ENCODE measurements around the gene EHHADH.

Gene EHHADH

GRCh38 chr3:185150561-185150960 is 103.3 kb downstream of the EHHADH start:
- no CpG with 5 or more reads among the region's 1 CpG for WGBS (ENCODE audit: insufficient coverage, insufficient read length)
- Histone ChIP-seq H3K36me3 (ENCODE audit: control insufficient read depth, insufficient read depth, low read length) (no peaks in the 10 kb centered on the region), H3K4me3 (ENCODE audit: low read length) (no peak overlapping the region), H3K4me1 (ENCODE audit: control insufficient read depth, insufficient read depth, low read length) (peaks cover 6% of the 10 kb centered on the region; the same call in 1 of the 2 replicates), H3K27me3 (ENCODE audit: control insufficient read depth, insufficient read depth, low read length) (peaks cover 10% of the 10 kb centered on the region), H3K9me3 (ENCODE audit: control insufficient read depth, insufficient read depth, low read length) (no peaks in the 10 kb centered on the region; the same call in 1 of the 2 replicates), H3K27ac (ENCODE audit: low read length) (no peak overlapping the region)
- no peak for DNase-seq (ENCODE audit: low read depth, low spot score)

- no peak overlapping the region for H3K4me3 ChIP-seq (ENCODE audit: low read length)
- H3K27me3 ChIP-seq (ENCODE audit: control insufficient read depth, insufficient read depth, low read length), result peaks cover 10% of the 10 kb centered on the region
- no CpG with 5 or more reads among the region's 3 CpGs for WGBS (ENCODE audit: insufficient coverage, insufficient read length)
- no peak for DNase-seq (ENCODE audit: low read depth, low spot score)
- H3K27ac ChIP-seq (ENCODE audit: low read length), result no peak overlapping the region
- H3K9me3 ChIP-seq (ENCODE audit: control insufficient read depth, insufficient read depth, low read length), result no peaks in the 10 kb centered on the region; the same call in 1 of the 2 replicates
- no peaks in the 10 kb centered on the region for H3K36me3 ChIP-seq (ENCODE audit: control insufficient read depth, insufficient read depth, low read length)
- peaks cover 6% of the 10 kb centered on the region; the same call in 1 of the 2 replicates for H3K4me1 ChIP-seq (ENCODE audit: control insufficient read depth, insufficient read depth, low read length)
Measured at GRCh38 chr3:185149591-185149990, 104.3 kb downstream of the EHHADH start.

GRCh38 chr3:185145511-185145910 is 108.3 kb downstream of the EHHADH start:
- no peaks in the 10 kb centered on the region for H3K4me1 ChIP-seq (ENCODE audit: control insufficient read depth, insufficient read depth, low read length)
- no peak overlapping the region for H3K27ac ChIP-seq (ENCODE audit: low read length)
- no peaks in the 10 kb centered on the region for H3K36me3 ChIP-seq (ENCODE audit: control insufficient read depth, insufficient read depth, low read length)
- no peak for DNase-seq (ENCODE audit: low read depth, low spot score)
- H3K27me3 ChIP-seq (ENCODE audit: control insufficient read depth, insufficient read depth, low read length), result peaks cover 2% of the 10 kb centered on the region; the same call in 1 of the 2 replicates
- H3K4me3 ChIP-seq (ENCODE audit: low read length), result no peak overlapping the region
- WGBS (ENCODE audit: insufficient coverage, insufficient read length), result no CpG with 5 or more reads among the region's 6 CpGs
- H3K9me3 ChIP-seq (ENCODE audit: control insufficient read depth, insufficient read depth, low read length), result no peaks in the 10 kb centered on the region; the same call in 1 of the 2 replicates

- Histone ChIP-seq H3K36me3 (ENCODE audit: control insufficient read depth, insufficient read depth, low read length) (no peaks in the 10 kb centered on the region), H3K27ac (ENCODE audit: low read length) (no peak overlapping the region), H3K27me3 (ENCODE audit: control insufficient read depth, insufficient read depth, low read length) (no peaks in the 10 kb centered on the region), H3K9me3 (ENCODE audit: control insufficient read depth, insufficient read depth, low read length) (no peaks in the 10 kb centered on the region; the same call in 1 of the 2 replicates), H3K4me3 (ENCODE audit: low read length) (no peak overlapping the region), H3K4me1 (ENCODE audit: control insufficient read depth, insufficient read depth, low read length) (no peaks in the 10 kb centered on the region)
- no CpG with 5 or more reads among the region's 3 CpGs for WGBS (ENCODE audit: insufficient coverage, insufficient read length)
- no peak for DNase-seq (ENCODE audit: low read depth, low spot score)
Measured at GRCh38 chr3:185144784-185145183, 109.1 kb downstream of the EHHADH start.

Data from iPS DF 6.9 (cell line).